CD4-positive, CD25-positive, alpha-beta regulatory T cell (primary cell): Measurements from ENCODE around the gene TARBP2. TPM values are rescaled to one million over a fixed set of nuclear protein-coding genes. Genes with fewer than 3 reads are reported as not detected.

ENCODE experiments used
- polyA plus RNA-seq, 4 donors: library from polyadenylated mRNA; unstranded; fragments of 300-500 nt; fragmentation: Illumina TruSeq; gene quantifications; one replicate each; pipeline ENCODE4 v1.2.3, GENCODE V29; 2021
- total RNA-seq: library from RNA; stranded (reverse); gene quantifications from one replicate; pipeline ENCODE4 v1.2.3, GENCODE V29; 2022

Gene TARBP2
- total and polyA plus RNA-seq, 5 donors from 2014 or later: 22.5 to 29.1 (median 25.1) TPM

Other genes with a start within 250 kb of the TARBP2 start
- gene ESPL1, start 233.0 kb upstream of the TARBP2 start, total RNA-seq: 2.7 TPM
- gene ESPL1, start 233.0 kb upstream of the TARBP2 start, polyA plus RNA-seq: under 1 TPM in 3 of 4 donors, not detected in 1; 0.05 to 0.24 (median 0.11) TPM
- 506 TPM for gene PFDN5, start 205.7 kb upstream of the TARBP2 start, total RNA-seq
- 1,000 to 10,000 TPM; 1,352 to 1,800 (median 1,601) TPM for gene PFDN5, start 205.7 kb upstream of the TARBP2 start, polyA plus RNA-seq
- gene MYG1, start 201.6 kb upstream of the TARBP2 start, total RNA-seq: 33.9 TPM
- 10 to 100 TPM; 85.0 to 98.1 (median 94.4) TPM for gene MYG1, start 201.6 kb upstream of the TARBP2 start, polyA plus RNA-seq
- 36.8 TPM for gene AAAS, start 179.7 kb upstream of the TARBP2 start, total RNA-seq
- 10 to 100 TPM; 34.0 to 45.9 (median 37.8) TPM for gene AAAS, start 179.7 kb upstream of the TARBP2 start, polyA plus RNA-seq
- gene SP7, start 164.9 kb upstream of the TARBP2 start, total RNA-seq: not detected
- under 1 TPM in 1 of 4 donors, not detected in 3; 0.07 TPM for gene SP7, start 164.9 kb upstream of the TARBP2 start, polyA plus RNA-seq
- gene SP1, start 121.1 kb upstream of the TARBP2 start, total RNA-seq: 79.0 TPM
- 1 to 10 TPM; 8.1 to 9.3 (median 8.2) TPM for gene SP1, start 121.1 kb upstream of the TARBP2 start, polyA plus RNA-seq
- gene AMHR2, start 77.4 kb upstream of the TARBP2 start, total RNA-seq: not detected
- not detected for gene AMHR2, start 77.4 kb upstream of the TARBP2 start, polyA plus RNA-seq
- 187 TPM for gene PRR13, start 59.5 kb upstream of the TARBP2 start, total RNA-seq
- gene PRR13, start 59.5 kb upstream of the TARBP2 start, polyA plus RNA-seq: 100 to 1,000 TPM; 525 to 639 (median 574) TPM
- 931 TPM for gene PCBP2, start 49.2 kb upstream of the TARBP2 start, total RNA-seq
- 100 to 1,000 TPM; 113 to 150 (median 134) TPM for gene PCBP2, start 49.2 kb upstream of the TARBP2 start, polyA plus RNA-seq
- gene MAP3K12, start 1.8 kb upstream of the TARBP2 start, total RNA-seq: 31.5 TPM
- gene MAP3K12, start 1.8 kb upstream of the TARBP2 start, polyA plus RNA-seq: 1 to 10 TPM; 3.8 to 4.6 (median 4.4) TPM
- not detected for gene NPFF, start 6.2 kb downstream of the TARBP2 start, total RNA-seq
- not detected for gene NPFF, start 6.2 kb downstream of the TARBP2 start, polyA plus RNA-seq
- 41.0 TPM for gene ATF7, start 125.1 kb downstream of the TARBP2 start, total RNA-seq
- 10 to 100 TPM; 11.6 to 16.7 (median 14.3) TPM for gene ATF7, start 125.1 kb downstream of the TARBP2 start, polyA plus RNA-seq
- gene ATP5MC2, start 174.8 kb downstream of the TARBP2 start, total RNA-seq: 228 TPM
- gene ATP5MC2, start 174.8 kb downstream of the TARBP2 start, polyA plus RNA-seq: 100 to 1,000 TPM; 577 to 700 (median 672) TPM
- gene CALCOCO1, start 226.2 kb downstream of the TARBP2 start, total RNA-seq: 209 TPM
- gene CALCOCO1, start 226.2 kb downstream of the TARBP2 start, polyA plus RNA-seq: 100 to 1,000 TPM in 3 of 4 donors, 10 to 100 TPM in 1; 91.5 to 119 (median 112) TPM